HEK293 (cell line): ENCODE results near the gene CARNS1.

Experiments used
- CTCF ChIA-PET: fragments of 350-600 bp; formaldehyde crosslinking; extraction: SDS; loops from one replicate; lab custom pipeline; 2021; ENCODE audit warnings: antibody characterized with exemption; lab: Yijun Ruan, JAX
- POLR2A ChIA-PET: fragments of 300-600 bp; formaldehyde crosslinking; extraction: SDS; loops from one replicate; lab custom pipeline; 2020; ENCODE audit warnings: antibody characterized with exemption, inconsistent platforms; lab: Yijun Ruan, JAX
- H3K27ac ChIP-seq: fragments of 200-500 bp; sonication (Bioruptor generic); 2 replicates; pipeline ENCODE4 v1.5.1; 2014; ENCODE audit warnings: low read depth, low read length, control low read depth, inconsistent platforms; ENCODE audit errors: extremely low read depth
- H3K36me3 ChIP-seq, 2 experiments: fragments of 200-500 bp in 1 of 2; sonication (Bioruptor generic) in 1 of 2; 1 replicate in 1 of 2; 2 replicates in 1 of 2; pipeline ENCODE4 v1.5.1; 2014 to 2017; ENCODE audit warnings: inconsistent platforms in 2 of 2, low read length in 2 of 2; ENCODE audit not compliant: control insufficient read depth in 2 of 2, insufficient read depth in 1 of 2
- H3K4me1 ChIP-seq: fragments of 200-500 bp; sonication (Bioruptor generic); 2 replicates; pipeline ENCODE4 v1.5.1; 2014; ENCODE audit warnings: mild to moderate bottlenecking, low read length, inconsistent platforms; ENCODE audit not compliant: control insufficient read depth, insufficient read depth
- H3K4me3 ChIP-seq: 2 replicates; pipeline ENCODE4 v1.5.1; 2011; ENCODE audit warnings: low read depth, mild to moderate bottlenecking, control low read depth, low read length, moderate library complexity
- H3K9me3 ChIP-seq: fragments of 200-500 bp; sonication (Bioruptor generic); 2 replicates; pipeline ENCODE4 v1.5.1; 2014; ENCODE audit warnings: low read depth, low read length, inconsistent platforms; ENCODE audit not compliant: control insufficient read depth, insufficient read depth
- BCL11A ChIP-seq: fragments of 450-650 bp; formaldehyde crosslinking; IDR thresholded peaks from 2 replicates; pipeline ENCODE4 v1.5.1; 2016; ENCODE audit warnings: low read depth, missing biosample characterization, missing genetic modification characterization
- BCL11B ChIP-seq: fragments of 450-650 bp; formaldehyde crosslinking; IDR thresholded peaks from 2 replicates; pipeline ENCODE4 v1.5.1; 2016; ENCODE audit warnings: low read depth, missing biosample characterization, missing genetic modification characterization
- EGR2 ChIP-seq: fragments of 450-650 bp; formaldehyde crosslinking; IDR thresholded peaks from 2 replicates; pipeline ENCODE4 v1.5.1; 2016; ENCODE audit warnings: low read depth, missing biosample characterization, missing genetic modification characterization
- GLI2 ChIP-seq: fragments of 450-650 bp; formaldehyde crosslinking; IDR thresholded peaks from 2 replicates; pipeline ENCODE4; 2017; ENCODE audit warnings: missing biosample characterization, missing genetic modification characterization, low read depth, borderline replicate concordance
- GLI4 ChIP-seq: fragments of 450-650 bp; formaldehyde crosslinking; IDR thresholded peaks from 2 replicates; pipeline ENCODE4 v1.5.1; 2016; ENCODE audit warnings: missing biosample characterization, missing genetic modification characterization
- GLIS1 ChIP-seq: fragments of 450-650 bp; formaldehyde crosslinking; IDR thresholded peaks from 2 replicates; pipeline ENCODE4 v1.5.1; 2016; ENCODE audit warnings: missing biosample characterization, missing genetic modification characterization
- GLIS2 ChIP-seq: fragments of 450-650 bp; formaldehyde crosslinking; IDR thresholded peaks from 2 replicates; pipeline ENCODE4 v1.5.1; 2016; ENCODE audit warnings: missing biosample characterization, missing genetic modification characterization
- ZNF292 ChIP-seq: fragments of 450-650 bp; formaldehyde crosslinking; IDR thresholded peaks from 2 replicates; pipeline ENCODE4 v1.5.1; 2016; ENCODE audit warnings: low read depth, missing biosample characterization, missing genetic modification characterization, borderline replicate concordance
- ZNF521 ChIP-seq: fragments of 450-650 bp; formaldehyde crosslinking; IDR thresholded peaks from 2 replicates; pipeline ENCODE4 v1.5.1; 2017; ENCODE audit warnings: missing biosample characterization, mild to moderate bottlenecking, missing genetic modification characterization
- ZNF548 ChIP-seq: fragments of 450-650 bp; formaldehyde crosslinking; IDR thresholded peaks from 2 replicates; pipeline ENCODE4 v1.5.1; 2016; ENCODE audit warnings: missing biosample characterization, missing genetic modification characterization
- ZNF558 ChIP-seq: fragments of 450-650 bp; formaldehyde crosslinking; IDR thresholded peaks from 2 replicates; pipeline ENCODE4 v1.5.1; 2016; ENCODE audit warnings: missing biosample characterization, missing genetic modification characterization
- ZNF692 ChIP-seq: fragments of 450-650 bp; formaldehyde crosslinking; IDR thresholded peaks from 2 replicates; pipeline ENCODE4 v1.5.1; 2016; ENCODE audit warnings: missing biosample characterization, missing genetic modification characterization
- TF ChIP-seq, protein P1 (sequence below): fragments of 450-650 bp; formaldehyde crosslinking; IDR thresholded peaks from 2 replicates; pipeline ENCODE4 v1.5.1; 2016; ENCODE audit warnings: missing biosample characterization, missing genetic modification characterization, borderline replicate concordance
- TF ChIP-seq, protein P2 (sequence below): fragments of 450-650 bp; formaldehyde crosslinking; IDR thresholded peaks from 2 replicates; pipeline ENCODE4 v1.5.1; 2016; ENCODE audit warnings: missing biosample characterization, missing genetic modification characterization, low read depth

Gene CARNS1

DNA sequence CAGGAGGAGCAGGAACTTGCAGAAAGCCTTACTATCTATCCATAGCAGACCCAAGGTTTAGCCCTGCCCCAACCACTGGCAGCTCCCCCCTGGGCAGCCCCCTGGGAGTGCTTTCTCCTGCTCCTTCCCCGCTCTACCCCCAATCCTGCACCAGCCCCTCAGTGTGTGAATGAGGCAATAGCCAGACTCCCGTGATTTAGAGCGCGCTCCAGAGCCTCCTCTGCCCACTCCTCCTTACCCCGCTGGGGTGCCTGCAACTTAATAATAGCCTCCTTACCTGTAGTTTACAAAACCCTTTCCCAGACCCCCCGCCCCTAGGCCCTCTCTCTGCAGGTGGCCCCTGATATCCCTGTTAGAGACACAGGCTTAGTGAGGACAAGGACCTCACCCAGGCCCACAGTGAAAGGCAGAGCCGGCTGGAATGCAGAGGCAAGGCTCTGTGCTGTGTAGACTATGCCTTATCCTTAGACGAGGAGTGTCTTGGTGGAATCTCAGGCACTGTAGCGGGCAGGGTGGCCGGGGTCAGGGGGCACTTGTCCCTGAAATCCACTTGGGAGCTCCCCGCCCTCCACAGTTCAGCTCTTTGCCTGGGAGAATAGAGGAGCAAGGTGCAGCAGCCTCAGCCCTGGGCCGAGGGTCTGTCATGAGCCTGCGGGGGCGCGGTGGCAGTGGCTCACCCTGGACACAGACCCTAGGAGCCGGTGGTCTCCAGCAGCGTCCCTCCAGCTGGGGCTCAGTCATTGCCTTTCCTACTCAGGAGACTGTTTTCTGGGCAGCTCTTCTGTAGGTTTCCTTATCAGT lies 4.3 kb upstream of the CARNS1 start:
- peak; percentile 81 for TF ChIP-seq GLIS1
- no peak for TF ChIP-seq ZNF548 (tag by site-specific recombination)
- no peaks in the 10 kb centered on the region for H3K9me3 ChIP-seq
- CTCF ChIA-PET = no interaction called here
- no peak overlapping the region for H3K27ac ChIP-seq
- H3K36me3 ChIP-seq = no peaks in the 10 kb centered on the region
- no peaks in the 10 kb centered on the region for H3K4me1 ChIP-seq
- H3K4me3 ChIP-seq = no peak overlapping the region
- POLR2A ChIA-PET = interaction anchor here (0.6 to 1.7 kb wide), 2 partner anchors 9 to 10 kb away, joined by 3 to 6 read pairs; partner anchors contain the start of gene PPP1CA

DNA sequence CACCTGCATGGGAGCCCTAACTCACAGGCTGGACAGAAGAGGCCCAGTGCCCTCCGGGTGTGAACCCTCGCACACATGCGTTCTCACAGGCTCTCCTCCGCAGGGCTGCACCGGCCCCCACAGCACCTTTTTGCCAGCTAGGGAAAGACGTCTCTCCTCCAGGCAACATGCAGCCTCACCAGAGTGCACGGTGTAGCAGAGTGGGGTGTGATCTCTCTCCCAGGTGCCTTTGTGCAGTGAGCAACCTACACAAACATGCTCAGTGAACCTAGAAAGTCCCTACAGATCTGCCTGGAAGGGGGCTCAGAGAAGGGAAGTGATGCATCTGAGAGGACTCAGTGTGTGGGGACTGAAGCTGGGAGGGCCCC lies 3.7 kb upstream of the CARNS1 start:
- Histone ChIP-seq H3K27ac (no peak overlapping the region), H3K4me3 (no peak overlapping the region), H3K9me3 (no peaks in the 10 kb centered on the region), H3K36me3 (no peaks in the 10 kb centered on the region), H3K4me1 (no peaks in the 10 kb centered on the region)
- no peak for TF ChIP-seq ZNF521 (tag by site-specific recombination)
- TF ChIP-seq, protein P1, sequence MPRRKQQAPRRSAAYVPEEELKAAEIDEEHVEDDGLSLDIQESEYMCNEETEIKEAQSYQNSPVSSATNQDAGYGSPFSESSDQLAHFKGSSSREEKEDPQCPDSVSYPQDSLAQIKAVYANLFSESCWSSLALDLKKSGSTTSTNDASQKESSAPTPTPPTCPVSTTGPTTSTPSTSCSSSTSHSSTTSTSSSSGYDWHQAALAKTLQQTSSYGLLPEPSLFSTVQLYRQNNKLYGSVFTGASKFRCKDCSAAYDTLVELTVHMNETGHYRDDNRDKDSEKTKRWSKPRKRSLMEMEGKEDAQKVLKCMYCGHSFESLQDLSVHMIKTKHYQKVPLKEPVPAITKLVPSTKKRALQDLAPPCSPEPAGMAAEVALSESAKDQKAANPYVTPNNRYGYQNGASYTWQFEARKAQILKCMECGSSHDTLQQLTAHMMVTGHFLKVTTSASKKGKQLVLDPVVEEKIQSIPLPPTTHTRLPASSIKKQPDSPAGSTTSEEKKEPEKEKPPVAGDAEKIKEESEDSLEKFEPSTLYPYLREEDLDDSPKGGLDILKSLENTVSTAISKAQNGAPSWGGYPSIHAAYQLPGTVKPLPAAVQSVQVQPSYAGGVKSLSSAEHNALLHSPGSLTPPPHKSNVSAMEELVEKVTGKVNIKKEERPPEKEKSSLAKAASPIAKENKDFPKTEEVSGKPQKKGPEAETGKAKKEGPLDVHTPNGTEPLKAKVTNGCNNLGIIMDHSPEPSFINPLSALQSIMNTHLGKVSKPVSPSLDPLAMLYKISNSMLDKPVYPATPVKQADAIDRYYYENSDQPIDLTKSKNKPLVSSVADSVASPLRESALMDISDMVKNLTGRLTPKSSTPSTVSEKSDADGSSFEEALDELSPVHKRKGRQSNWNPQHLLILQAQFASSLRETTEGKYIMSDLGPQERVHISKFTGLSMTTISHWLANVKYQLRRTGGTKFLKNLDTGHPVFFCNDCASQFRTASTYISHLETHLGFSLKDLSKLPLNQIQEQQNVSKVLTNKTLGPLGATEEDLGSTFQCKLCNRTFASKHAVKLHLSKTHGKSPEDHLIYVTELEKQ (tag by site-specific recombination) = no peak
- TF ChIP-seq EGR2 (tag by site-specific recombination) = no peak
- TF ChIP-seq, protein P2, sequence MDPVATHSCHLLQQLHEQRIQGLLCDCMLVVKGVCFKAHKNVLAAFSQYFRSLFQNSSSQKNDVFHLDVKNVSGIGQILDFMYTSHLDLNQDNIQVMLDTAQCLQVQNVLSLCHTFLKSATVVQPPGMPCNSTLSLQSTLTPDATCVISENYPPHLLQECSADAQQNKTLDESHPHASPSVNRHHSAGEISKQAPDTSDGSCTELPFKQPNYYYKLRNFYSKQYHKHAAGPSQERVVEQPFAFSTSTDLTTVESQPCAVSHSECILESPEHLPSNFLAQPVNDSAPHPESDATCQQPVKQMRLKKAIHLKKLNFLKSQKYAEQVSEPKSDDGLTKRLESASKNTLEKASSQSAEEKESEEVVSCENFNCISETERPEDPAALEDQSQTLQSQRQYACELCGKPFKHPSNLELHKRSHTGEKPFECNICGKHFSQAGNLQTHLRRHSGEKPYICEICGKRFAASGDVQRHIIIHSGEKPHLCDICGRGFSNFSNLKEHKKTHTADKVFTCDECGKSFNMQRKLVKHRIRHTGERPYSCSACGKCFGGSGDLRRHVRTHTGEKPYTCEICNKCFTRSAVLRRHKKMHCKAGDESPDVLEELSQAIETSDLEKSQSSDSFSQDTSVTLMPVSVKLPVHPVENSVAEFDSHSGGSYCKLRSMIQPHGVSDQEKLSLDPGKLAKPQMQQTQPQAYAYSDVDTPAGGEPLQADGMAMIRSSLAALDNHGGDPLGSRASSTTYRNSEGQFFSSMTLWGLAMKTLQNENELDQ (tag by site-specific recombination) = no peak
- TF ChIP-seq GLIS2 (tag by site-specific recombination) = no peak
- TF ChIP-seq ZNF692 (tag by site-specific recombination) = no peak
- CTCF ChIA-PET = interaction anchor here (0.6 to 1.5 kb wide), 3 partner anchors 8 to 43 kb away, joined by 3 to 7 read pairs (median 4); partner anchors contain the start of genes CABP4 and PPP1CA
- POLR2A ChIA-PET = interaction anchor here (1.7 kb wide), 1 partner anchor 11 kb away, joined by 6 read pairs; the partner anchor contains the start of gene PPP1CA

- TF ChIP-seq GLIS1 = peak; percentile 92
- no peak for TF ChIP-seq BCL11A
- TF ChIP-seq ZNF558 (tag by site-specific recombination) = no peak
- TF ChIP-seq GLI2 (tag by site-specific recombination) = no peak
- TF ChIP-seq ZNF292 (tag by site-specific recombination) = no peak
- no peak for TF ChIP-seq BCL11B (tag by site-specific recombination)
- TF ChIP-seq GLI4 = no peak
- no peaks in the 10 kb centered on the region for H3K4me1 ChIP-seq
- H3K9me3 ChIP-seq = no peaks in the 10 kb centered on the region
- CTCF ChIA-PET = interaction anchor here (0.6 to 1.5 kb wide), 3 partner anchors 11 to 42 kb away, joined by 3 to 7 read pairs (median 3); partner anchors contain the start of genes CABP4 and PPP1CA
- H3K36me3 ChIP-seq = no peaks in the 10 kb centered on the region
- H3K4me3 ChIP-seq = no peak overlapping the region
- H3K27ac ChIP-seq = no peak overlapping the region
- POLR2A ChIA-PET = interaction anchor here (0.6 to 2.4 kb wide), 5 partner anchors 10 to 52 kb away, joined by 3 to 14 read pairs (median 6); partner anchors contain the start of gene PPP1CA
Measured at GRCh38 chr11:67412495-67413179, 2.8 kb upstream of the CARNS1 start.
